ENCODE results near the gene LGSN.

Gene LGSN

DNA sequence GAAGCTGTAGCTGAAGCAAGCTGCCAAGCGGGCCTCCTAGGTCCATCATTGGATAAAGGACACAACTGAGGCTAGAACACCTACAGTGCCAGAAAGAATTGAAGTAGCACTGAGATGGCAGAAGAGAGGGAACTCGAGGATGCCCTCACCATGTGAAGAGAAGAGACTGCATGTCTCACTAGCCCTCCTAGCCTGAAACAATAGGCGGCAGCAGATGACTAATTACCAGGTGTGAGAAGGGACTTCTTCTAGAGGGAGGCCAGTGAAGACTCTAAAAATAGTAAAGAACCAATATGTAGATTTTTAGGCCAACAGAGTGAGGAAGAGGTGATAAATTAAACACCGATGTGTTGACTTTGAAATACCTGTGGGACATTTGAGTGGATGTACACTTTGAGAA lies 50.3 kb downstream of the LGSN start:
- Histone ChIP-seq H3K9me2 (replicated peaks; ENCODE audit: control insufficient read depth, low read length) (no peaks in the 10 kb centered on the region), H3K27me3 (ENCODE audit: control insufficient read depth, low read length) (no peaks in the 10 kb centered on the region), H3K4me2 (ENCODE audit: low read length) (no peak overlapping the region), H3K9me3 (ENCODE audit: control insufficient read depth, insufficient read depth, low read length) (no peaks in the 10 kb centered on the region), H3K36me3 (ENCODE audit: control insufficient read depth, low read length) (no peaks in the 10 kb centered on the region), H3K4me3 (ENCODE audit: low read length) (no peak overlapping the region), H3K79me2 (ENCODE audit: control insufficient read depth, low read length) (no peaks in the 10 kb centered on the region), H3K4me1 (ENCODE audit: control insufficient read depth, low read length) (no peaks in the 10 kb centered on the region), H3F3A (ENCODE audit: control insufficient read depth, insufficient read depth) (no peaks in the 10 kb centered on the region), H3K27ac (ENCODE audit: low read depth, low read length) (no peak overlapping the region), H4K20me1 (ENCODE audit: control insufficient read depth, insufficient read depth, low read depth, low read length) (no peaks in the 10 kb centered on the region)
- TF ChIP-seq, protein P1, sequence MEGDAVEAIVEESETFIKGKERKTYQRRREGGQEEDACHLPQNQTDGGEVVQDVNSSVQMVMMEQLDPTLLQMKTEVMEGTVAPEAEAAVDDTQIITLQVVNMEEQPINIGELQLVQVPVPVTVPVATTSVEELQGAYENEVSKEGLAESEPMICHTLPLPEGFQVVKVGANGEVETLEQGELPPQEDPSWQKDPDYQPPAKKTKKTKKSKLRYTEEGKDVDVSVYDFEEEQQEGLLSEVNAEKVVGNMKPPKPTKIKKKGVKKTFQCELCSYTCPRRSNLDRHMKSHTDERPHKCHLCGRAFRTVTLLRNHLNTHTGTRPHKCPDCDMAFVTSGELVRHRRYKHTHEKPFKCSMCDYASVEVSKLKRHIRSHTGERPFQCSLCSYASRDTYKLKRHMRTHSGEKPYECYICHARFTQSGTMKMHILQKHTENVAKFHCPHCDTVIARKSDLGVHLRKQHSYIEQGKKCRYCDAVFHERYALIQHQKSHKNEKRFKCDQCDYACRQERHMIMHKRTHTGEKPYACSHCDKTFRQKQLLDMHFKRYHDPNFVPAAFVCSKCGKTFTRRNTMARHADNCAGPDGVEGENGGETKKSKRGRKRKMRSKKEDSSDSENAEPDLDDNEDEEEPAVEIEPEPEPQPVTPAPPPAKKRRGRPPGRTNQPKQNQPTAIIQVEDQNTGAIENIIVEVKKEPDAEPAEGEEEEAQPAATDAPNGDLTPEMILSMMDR (IDR thresholded peaks at IDR 0.05; ENCODE audit: low read depth, low read length, poor library complexity, severe bottlenecking): no peak

DNA sequence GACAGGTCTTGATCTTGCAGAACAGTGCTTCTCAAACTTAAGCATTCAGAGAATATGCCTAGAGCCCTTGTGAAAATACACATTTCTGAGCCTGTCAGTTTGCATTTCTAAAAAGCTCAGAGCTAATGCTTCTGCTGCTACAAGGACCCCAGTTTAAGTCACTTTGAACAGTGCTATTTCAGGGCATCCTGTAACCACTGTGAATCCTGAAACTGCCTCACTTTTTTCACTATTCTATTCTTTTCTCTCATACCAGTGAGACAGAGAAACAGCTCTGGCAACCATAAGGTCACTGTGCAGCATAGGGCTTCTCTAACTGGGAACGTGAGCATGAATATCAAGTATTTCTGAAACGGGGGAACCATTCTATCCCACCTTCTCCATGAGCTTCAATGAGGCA lies 51.2 kb downstream of the LGSN start:
- H4K20me1 ChIP-seq (ENCODE audit: control insufficient read depth, insufficient read depth, low read depth, low read length): no peaks in the 10 kb centered on the region
- no peaks in the 10 kb centered on the region for H3K27me3 ChIP-seq (ENCODE audit: control insufficient read depth, low read length)
- no peak overlapping the region for H3K4me2 ChIP-seq (ENCODE audit: low read length)
- no peak overlapping the region for H3K27ac ChIP-seq (ENCODE audit: low read depth, low read length)
- H3F3A ChIP-seq (ENCODE audit: control insufficient read depth, insufficient read depth): no peaks in the 10 kb centered on the region
- no peak for TF ChIP-seq EZH2phosphoT487 (IDR thresholded peaks at IDR 0.05; ENCODE audit: borderline replicate concordance, low read length)
- TF ChIP-seq, protein P1 (IDR thresholded peaks at IDR 0.05; ENCODE audit: low read depth, low read length, poor library complexity, severe bottlenecking): no peak
- no peaks in the 10 kb centered on the region for H3K4me1 ChIP-seq (ENCODE audit: control insufficient read depth, low read length)
- H3K9me2 ChIP-seq (replicated peaks; ENCODE audit: control insufficient read depth, low read length): no peaks in the 10 kb centered on the region
- H3K4me3 ChIP-seq (ENCODE audit: low read length): no peak overlapping the region
- no peaks in the 10 kb centered on the region for H3K79me2 ChIP-seq (ENCODE audit: control insufficient read depth, low read length)
- H3K36me3 ChIP-seq (ENCODE audit: control insufficient read depth, low read length): no peaks in the 10 kb centered on the region
- H3K9me3 ChIP-seq (ENCODE audit: control insufficient read depth, insufficient read depth, low read length): no peaks in the 10 kb centered on the region

DNA sequence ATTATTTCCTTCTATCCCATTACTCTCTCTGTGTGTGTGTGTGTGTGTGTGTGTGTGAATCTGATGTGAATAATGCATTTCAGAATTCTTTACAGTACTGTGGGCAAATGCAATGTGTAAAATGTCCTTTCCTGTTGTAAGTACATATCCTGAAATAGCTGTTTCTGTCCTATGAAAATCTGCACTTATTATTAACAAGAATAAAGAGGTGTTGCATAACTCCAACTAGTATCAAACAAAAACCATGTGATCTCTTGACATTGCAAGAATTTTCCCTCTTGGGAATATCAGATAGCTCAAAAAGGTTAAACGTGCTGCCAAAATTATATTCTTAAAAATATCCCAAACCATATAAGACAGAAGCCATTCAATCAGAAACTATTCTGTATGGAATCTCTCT lies 52.0 kb downstream of the LGSN start:
- Histone ChIP-seq H3K27ac (ENCODE audit: low read depth, low read length) (no peak overlapping the region), H3K27me3 (ENCODE audit: control insufficient read depth, low read length) (no peaks in the 10 kb centered on the region), H3K4me1 (ENCODE audit: control insufficient read depth, low read length) (no peaks in the 10 kb centered on the region), H3K79me2 (ENCODE audit: control insufficient read depth, low read length) (no peaks in the 10 kb centered on the region), H4K20me1 (ENCODE audit: control insufficient read depth, insufficient read depth, low read depth, low read length) (no peaks in the 10 kb centered on the region), H3K36me3 (ENCODE audit: control insufficient read depth, low read length) (no peaks in the 10 kb centered on the region), H3K4me2 (ENCODE audit: low read length) (no peak overlapping the region), H3K9me3 (ENCODE audit: control insufficient read depth, insufficient read depth, low read length) (no peaks in the 10 kb centered on the region), H3F3A (ENCODE audit: control insufficient read depth, insufficient read depth) (no peaks in the 10 kb centered on the region), H3K4me3 (ENCODE audit: low read length) (no peak overlapping the region), H3K9me2 (replicated peaks; ENCODE audit: control insufficient read depth, low read length) (no peaks in the 10 kb centered on the region)
- TF ChIP-seq EZH2phosphoT487 (IDR thresholded peaks at IDR 0.05; ENCODE audit: borderline replicate concordance, low read length): no peak
- TF ChIP-seq, protein P1 (IDR thresholded peaks at IDR 0.05; ENCODE audit: low read depth, low read length, poor library complexity, severe bottlenecking): no peak

DNA sequence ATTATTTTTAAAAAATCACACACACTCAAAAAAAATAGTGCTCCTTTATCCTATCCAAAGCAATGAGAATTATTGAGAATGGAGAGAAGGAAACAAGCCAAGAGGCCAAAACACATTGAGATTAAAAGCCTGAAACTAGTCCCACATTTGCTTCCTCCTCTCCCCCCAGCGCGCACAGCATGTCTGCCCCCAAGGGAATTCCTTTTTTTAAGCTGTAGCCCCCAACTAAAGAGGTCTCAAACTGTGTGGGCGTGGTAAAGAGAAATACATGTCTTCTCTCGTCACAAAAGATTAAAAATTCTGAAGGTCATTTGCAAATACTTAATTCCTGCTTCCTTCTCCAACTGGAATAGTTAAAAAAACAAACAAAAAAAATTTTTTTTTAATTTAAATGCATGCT lies 52.7 kb downstream of the LGSN start:
- H3K9me2 ChIP-seq (replicated peaks; ENCODE audit: control insufficient read depth, low read length): no peaks in the 10 kb centered on the region
- H3K36me3 ChIP-seq (ENCODE audit: control insufficient read depth, low read length): no peaks in the 10 kb centered on the region
- no peak overlapping the region for H3K4me3 ChIP-seq (ENCODE audit: low read length)
- no peaks in the 10 kb centered on the region for H4K20me1 ChIP-seq (ENCODE audit: control insufficient read depth, insufficient read depth, low read depth, low read length)
- no peaks in the 10 kb centered on the region for H3K4me1 ChIP-seq (ENCODE audit: control insufficient read depth, low read length)
- H3K27ac ChIP-seq (ENCODE audit: low read depth, low read length): no peak overlapping the region
- H3K27me3 ChIP-seq (ENCODE audit: control insufficient read depth, low read length): no peaks in the 10 kb centered on the region
- no peaks in the 10 kb centered on the region for H3F3A ChIP-seq (ENCODE audit: control insufficient read depth, insufficient read depth)
- no peaks in the 10 kb centered on the region for H3K79me2 ChIP-seq (ENCODE audit: control insufficient read depth, low read length)
- no peak overlapping the region for H3K4me2 ChIP-seq (ENCODE audit: low read length)
- H3K9me3 ChIP-seq (ENCODE audit: control insufficient read depth, insufficient read depth, low read length): no peaks in the 10 kb centered on the region
- TF ChIP-seq EZH2phosphoT487 (IDR thresholded peaks at IDR 0.05; ENCODE audit: borderline replicate concordance, low read length): no peak
- TF ChIP-seq, protein P1 (IDR thresholded peaks at IDR 0.05; ENCODE audit: low read depth, low read length, poor library complexity, severe bottlenecking): no peak
